Neural progenitor cell (in vitro differentiated cells): ENCODE results near the gene SPTBN1. TPM values are rescaled to one million over a fixed set of nuclear protein-coding genes. Genes with fewer than 3 reads are reported as not detected.
"Not testable (repeated sequence)": the region's sequence is repeated elsewhere in the genome, so short reads cannot be mapped to it uniquely, and the experiment has no call there.

Experiments
- DNase-seq: peaks from one replicate; pipeline ENCODE4 v3.0.0-alpha.2; 2016; ENCODE audit warnings: low spot score
- H2AFZ ChIP-seq: fragments of 200-600 bp; sonication (generic); replicated peaks from 2 replicates; pipeline ENCODE4 v1.6.1; 2016; ENCODE audit warnings: antibody characterized with exemption
- H3F3A ChIP-seq: fragments of 200-600 bp; sonication (generic); 2 replicates; pipeline ENCODE4 v1.6.1; 2016; ENCODE audit warnings: antibody characterized with exemption, low read depth
- H3K27ac ChIP-seq: fragments of 200-600 bp; sonication (generic); 2 replicates; pipeline ENCODE4 v1.5.1; 2016; ENCODE audit warnings: mild to moderate bottlenecking
- H3K27me3 ChIP-seq: fragments of 200-600 bp; sonication (generic); 2 replicates; pipeline ENCODE4 v1.6.1; 2016; ENCODE audit warnings: mild to moderate bottlenecking, moderate library complexity
- H3K36me3 ChIP-seq: fragments of 200-600 bp; sonication (generic); 2 replicates; pipeline ENCODE4 v1.5.1; 2016
- H3K4me1 ChIP-seq: fragments of 200-600 bp; sonication (generic); 2 replicates; pipeline ENCODE4 v1.6.1; 2016; ENCODE audit warnings: mixed run types
- H3K4me2 ChIP-seq: fragments of 200-600 bp; sonication (generic); 2 replicates; pipeline ENCODE4 v1.6.1; 2016
- H3K4me3 ChIP-seq: fragments of 200-600 bp; sonication (generic); 2 replicates; pipeline ENCODE4 v1.5.1; 2016
- H3K79me2 ChIP-seq: fragments of 200-600 bp; sonication (generic); 2 replicates; pipeline ENCODE4 v1.6.1; 2016; ENCODE audit warnings: low read depth
- H3K9ac ChIP-seq: fragments of 200-600 bp; sonication (generic); 2 replicates; pipeline ENCODE4 v1.6.1; 2016
- H3K9me3 ChIP-seq: fragments of 200-600 bp; sonication (generic); 2 replicates; pipeline ENCODE4 v1.5.1; 2016; ENCODE audit warnings: low read depth
- H4K20me1 ChIP-seq: fragments of 200-600 bp; sonication (generic); 2 replicates; pipeline ENCODE4 v1.6.1; 2016; ENCODE audit warnings: low read depth
- H3K27ac Mint-ChIP-seq: 3 replicates; pipeline ENCODE4 v1.8.0; 2021; ENCODE audit warnings: mixed read lengths
- H3K27me3 Mint-ChIP-seq: 2 replicates; pipeline ENCODE4 v1.8.0; 2022; ENCODE audit warnings: low read depth, mild to moderate bottlenecking, inconsistent platforms, moderate library complexity, mixed read lengths; ENCODE audit not compliant: insufficient read depth
- H3K36me3 Mint-ChIP-seq: 3 replicates; pipeline ENCODE4 v1.8.0; 2021; ENCODE audit warnings: mixed read lengths
- H3K4me1 Mint-ChIP-seq: 3 replicates; pipeline ENCODE4 v1.8.0; 2021; ENCODE audit warnings: mixed read lengths
- H3K4me3 Mint-ChIP-seq: 3 replicates; pipeline ENCODE4 v1.8.0; 2021; ENCODE audit warnings: mild to moderate bottlenecking, moderate library complexity, mixed read lengths
- H3K9me3 Mint-ChIP-seq: 3 replicates; pipeline ENCODE4 v1.8.0; 2020; ENCODE audit warnings: mixed read lengths
- EZH2 ChIP-seq: fragments of 200-600 bp; sonication (generic); IDR thresholded peaks from 2 replicates; pipeline ENCODE4 v1.6.1; 2017; ENCODE audit warnings: antibody characterized with exemption, mild to moderate bottlenecking, moderate library complexity
- EZH2phosphoT487 ChIP-seq: fragments of 200-600 bp; sonication (generic); IDR thresholded peaks from 2 replicates; pipeline ENCODE4 v1.6.1; 2017; ENCODE audit warnings: antibody characterized with exemption
- total RNA-seq: library from RNA; depleted of rRNA; stranded (reverse); fragments of >200 nt; gene quantifications from 2 replicates; pipeline ENCODE4 v1.2.3, GENCODE V29; 2015; ENCODE audit warnings: low replicate concordance
- TF ChIP-seq, protein P1 (sequence below): fragments of 200-600 bp; sonication (generic); IDR thresholded peaks from 2 replicates; pipeline ENCODE4 v1.5.1; 2017; ENCODE audit warnings: antibody characterized with exemption, mild to moderate bottlenecking

Gene SPTBN1
- total RNA-seq, 1 donor from 2014 or later: 94.2 TPM

- H3K79me2 ChIP-seq: no peaks in the 10 kb centered on the region
- H3K27me3 Mint-ChIP-seq: peaks cover 4% of the 10 kb centered on the region
- H3K9ac ChIP-seq: no peak overlapping the region
- no peaks in the 10 kb centered on the region for H3K36me3 ChIP-seq
- H2AFZ ChIP-seq: no peak overlapping the region
- no peaks in the 10 kb centered on the region for H3F3A ChIP-seq
- H3K27me3 ChIP-seq: no peaks in the 10 kb centered on the region
- no peak overlapping the region for H3K27ac Mint-ChIP-seq
- peaks cover 10% of the 10 kb centered on the region for H3K4me1 ChIP-seq
- H3K4me1 Mint-ChIP-seq: peaks cover 3% of the 10 kb centered on the region
- no peak overlapping the region for H3K4me2 ChIP-seq
- no peak for TF ChIP-seq EZH2phosphoT487
- TF ChIP-seq EZH2: no peak
- TF ChIP-seq, protein P1, sequence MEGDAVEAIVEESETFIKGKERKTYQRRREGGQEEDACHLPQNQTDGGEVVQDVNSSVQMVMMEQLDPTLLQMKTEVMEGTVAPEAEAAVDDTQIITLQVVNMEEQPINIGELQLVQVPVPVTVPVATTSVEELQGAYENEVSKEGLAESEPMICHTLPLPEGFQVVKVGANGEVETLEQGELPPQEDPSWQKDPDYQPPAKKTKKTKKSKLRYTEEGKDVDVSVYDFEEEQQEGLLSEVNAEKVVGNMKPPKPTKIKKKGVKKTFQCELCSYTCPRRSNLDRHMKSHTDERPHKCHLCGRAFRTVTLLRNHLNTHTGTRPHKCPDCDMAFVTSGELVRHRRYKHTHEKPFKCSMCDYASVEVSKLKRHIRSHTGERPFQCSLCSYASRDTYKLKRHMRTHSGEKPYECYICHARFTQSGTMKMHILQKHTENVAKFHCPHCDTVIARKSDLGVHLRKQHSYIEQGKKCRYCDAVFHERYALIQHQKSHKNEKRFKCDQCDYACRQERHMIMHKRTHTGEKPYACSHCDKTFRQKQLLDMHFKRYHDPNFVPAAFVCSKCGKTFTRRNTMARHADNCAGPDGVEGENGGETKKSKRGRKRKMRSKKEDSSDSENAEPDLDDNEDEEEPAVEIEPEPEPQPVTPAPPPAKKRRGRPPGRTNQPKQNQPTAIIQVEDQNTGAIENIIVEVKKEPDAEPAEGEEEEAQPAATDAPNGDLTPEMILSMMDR: no peak
- H3K4me3 Mint-ChIP-seq: no peak overlapping the region
- no peak for DNase-seq
- no peak overlapping the region for H3K27ac ChIP-seq
- no peak overlapping the region for H3K4me3 ChIP-seq
- H3K9me3 ChIP-seq: no peaks in the 10 kb centered on the region
- H3K9me3 Mint-ChIP-seq: no peaks in the 10 kb centered on the region
- peaks cover 4% of the 10 kb centered on the region for H4K20me1 ChIP-seq
- no peaks in the 10 kb centered on the region for H3K36me3 Mint-ChIP-seq
These were observed 47.7 kb downstream of the SPTBN1 start for GRCh38 chr2:54503828-54504227.

DNA sequence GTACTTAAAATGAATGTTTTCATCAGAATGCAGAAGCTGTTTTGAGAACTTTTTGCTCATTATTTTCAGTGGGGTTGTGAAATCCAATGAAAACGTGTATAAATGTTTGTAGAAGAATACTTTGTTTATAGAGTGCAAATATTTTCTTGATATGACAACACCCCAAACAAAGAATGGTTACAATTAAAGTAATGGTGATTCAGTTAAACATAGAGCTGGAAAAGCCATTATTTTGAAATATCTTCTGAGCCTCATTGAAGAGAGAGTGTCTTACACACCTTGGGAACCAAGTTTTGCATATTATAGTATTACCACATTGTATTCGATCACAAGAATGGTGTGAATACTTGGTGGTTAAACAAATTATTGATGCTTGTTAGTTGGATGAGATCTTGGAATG, 48.7 kb downstream of the SPTBN1 start:
- no peaks in the 10 kb centered on the region for H3K36me3 Mint-ChIP-seq
- H3K4me1 Mint-ChIP-seq: peaks cover 3% of the 10 kb centered on the region
- H3K4me3 Mint-ChIP-seq: no peak overlapping the region
- Histone ChIP-seq H3K27ac (no peak overlapping the region), H4K20me1 (peaks cover 4% of the 10 kb centered on the region), H3K9me3 (no peaks in the 10 kb centered on the region), H3K4me1 (peaks cover 10% of the 10 kb centered on the region), H3K79me2 (no peaks in the 10 kb centered on the region), H2AFZ (no peak overlapping the region), H3K36me3 (no peaks in the 10 kb centered on the region), H3K4me3 (no peak overlapping the region), H3K9ac (no peak overlapping the region), H3K27me3 (no peaks in the 10 kb centered on the region), H3K4me2 (no peak overlapping the region), H3F3A (no peaks in the 10 kb centered on the region)
- peaks cover 4% of the 10 kb centered on the region for H3K27me3 Mint-ChIP-seq
- TF ChIP-seq EZH2: no peak
- TF ChIP-seq, protein P1: no peak
- TF ChIP-seq EZH2phosphoT487: no peak
- H3K9me3 Mint-ChIP-seq: no peaks in the 10 kb centered on the region
- DNase-seq: no peak
- no peak overlapping the region for H3K27ac Mint-ChIP-seq

DNA sequence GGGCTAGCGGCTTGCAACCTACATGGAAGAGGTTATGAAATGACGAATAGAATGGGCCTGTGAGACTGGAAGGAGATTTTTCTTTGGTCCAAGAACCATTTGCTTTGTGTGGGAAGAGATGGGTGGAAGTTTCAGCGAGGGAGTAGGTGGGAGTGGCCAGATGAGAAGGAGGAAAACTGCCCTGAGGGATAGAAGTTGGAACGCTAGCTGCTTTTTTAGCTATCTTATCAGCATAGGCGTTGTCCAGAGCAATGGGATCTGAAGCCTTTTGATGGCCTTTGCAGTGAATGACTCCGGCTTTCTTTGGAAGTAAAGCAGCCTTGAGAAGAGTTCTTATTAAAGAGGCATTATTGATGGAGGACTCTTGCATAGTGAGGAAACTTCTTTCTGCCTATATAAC, 52.4 kb downstream of the SPTBN1 start:
- H3K36me3 Mint-ChIP-seq: no peaks in the 10 kb centered on the region
- Histone ChIP-seq H3F3A (no peaks in the 10 kb centered on the region), H3K36me3 (no peaks in the 10 kb centered on the region), H3K9me3 (no peaks in the 10 kb centered on the region), H3K27ac (no peak overlapping the region), H4K20me1 (peaks cover under 1% of the 10 kb centered on the region), H2AFZ (no peak overlapping the region), H3K27me3 (no peaks in the 10 kb centered on the region), H3K4me3 (no peak overlapping the region), H3K79me2 (no peaks in the 10 kb centered on the region), H3K4me1 (peaks cover 17% of the 10 kb centered on the region), H3K4me2 (no peak overlapping the region), H3K9ac (no peak overlapping the region)
- DNase-seq: no peak
- H3K27ac Mint-ChIP-seq: no peak overlapping the region
- no peaks in the 10 kb centered on the region for H3K9me3 Mint-ChIP-seq
- TF ChIP-seq EZH2phosphoT487 (no peak), EZH2 (no peak)
- TF ChIP-seq, protein P1: no peak
- peaks cover 17% of the 10 kb centered on the region for H3K4me1 Mint-ChIP-seq
- no peaks in the 10 kb centered on the region for H3K27me3 Mint-ChIP-seq
- H3K4me3 Mint-ChIP-seq: no peak overlapping the region

- H3K4me3 Mint-ChIP-seq, H3K9me3 ChIP-seq, H3K27ac Mint-ChIP-seq, H2AFZ ChIP-seq, H3K79me2 ChIP-seq, H3K27ac ChIP-seq, H3K4me2 ChIP-seq, H3K27me3 ChIP-seq, H3K36me3 ChIP-seq, H3K27me3 Mint-ChIP-seq, H3K36me3 Mint-ChIP-seq, H3K9me3 Mint-ChIP-seq, H3K4me3 ChIP-seq, H3F3A ChIP-seq, H3K9ac ChIP-seq, DNase-seq, H4K20me1 ChIP-seq: not testable (repeated sequence)
- H3K4me1 ChIP-seq: peaks cover 17% of the 10 kb centered on the region
- H3K4me1 Mint-ChIP-seq: peaks cover 17% of the 10 kb centered on the region
These were observed 52.9 kb downstream of the SPTBN1 start for GRCh38 chr2:54509043-54509442.
